Skin of body (tissue), 2 donors: Measurements from ENCODE around the gene KRT74. TPM values are rescaled to one million over a fixed set of nuclear protein-coding genes. Genes with fewer than 3 reads are reported as not detected.
A peak's percentile ranks its signal among the peaks of the same experiment; 100 is the strongest.

ENCODE experiments used
- DNase-seq: peaks from one replicate; lab custom pipeline; 2025; lab: John Stamatoyannopoulos, UW
- total RNA-seq: library from RNA; depleted of rRNA; stranded (reverse); fragments of >200 nt; gene quantifications from one replicate; pipeline ENCODE4 v1.2.3, GENCODE V29; 2014

The KRT74 gene
- total RNA-seq, 1 donor from 2014 or later: 133 TPM

DNA sequence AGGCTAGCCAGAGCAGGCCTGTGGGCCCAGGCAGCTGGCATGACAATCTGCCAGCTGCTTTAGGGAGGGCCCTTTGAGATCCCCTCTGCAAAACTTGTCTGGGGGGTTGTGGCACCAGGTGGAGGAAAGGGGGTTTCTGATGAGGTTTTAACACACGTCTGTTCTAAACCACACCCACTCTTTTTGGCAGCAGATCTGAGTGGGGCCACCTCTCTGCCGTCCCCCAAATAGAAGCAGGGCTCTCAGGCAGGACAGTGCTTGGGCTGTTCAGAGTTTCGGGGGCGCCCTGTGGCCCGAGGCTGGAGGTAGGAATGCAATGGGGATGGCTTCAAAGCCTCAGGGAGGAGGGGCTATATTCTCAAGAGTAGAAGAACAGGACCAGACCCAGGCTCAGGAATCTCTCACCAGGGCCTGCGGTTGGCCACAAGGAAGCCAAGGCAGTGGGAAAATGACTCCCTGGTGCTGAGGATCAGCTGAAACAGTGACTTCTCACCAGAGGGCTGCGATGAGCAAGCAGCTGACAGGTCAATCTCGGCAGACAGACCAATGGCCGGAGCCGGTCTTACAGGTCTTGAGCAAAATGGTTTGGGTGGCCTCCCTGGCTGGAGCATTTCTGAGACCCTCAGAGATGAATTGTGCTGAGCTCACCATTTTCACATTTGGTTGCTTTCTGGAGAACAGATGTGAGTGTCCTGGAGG lies 51.9 kb downstream of the KRT74 start:
- DNase-seq: peak; percentile 33

DNA sequence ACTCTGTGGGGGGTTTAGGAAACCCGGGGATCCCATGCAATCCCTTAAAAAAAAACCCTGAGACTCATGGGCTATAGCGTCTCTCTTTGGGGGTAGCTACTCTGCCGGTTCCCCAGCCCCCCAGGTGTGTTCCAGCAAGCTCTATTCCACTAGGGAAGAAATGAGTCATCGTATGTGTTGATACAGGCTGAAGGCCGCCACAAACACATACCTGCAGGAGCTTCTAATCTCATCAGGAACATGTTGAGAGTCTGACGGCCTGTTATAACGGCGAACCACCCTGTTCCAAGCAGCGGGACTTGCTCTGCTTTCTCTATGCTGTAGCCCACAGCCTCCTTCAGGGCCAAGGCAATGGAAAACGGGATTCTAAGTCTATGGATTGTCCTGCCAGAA lies 52.5 kb downstream of the KRT74 start:
- DNase-seq: no peak

DNA sequence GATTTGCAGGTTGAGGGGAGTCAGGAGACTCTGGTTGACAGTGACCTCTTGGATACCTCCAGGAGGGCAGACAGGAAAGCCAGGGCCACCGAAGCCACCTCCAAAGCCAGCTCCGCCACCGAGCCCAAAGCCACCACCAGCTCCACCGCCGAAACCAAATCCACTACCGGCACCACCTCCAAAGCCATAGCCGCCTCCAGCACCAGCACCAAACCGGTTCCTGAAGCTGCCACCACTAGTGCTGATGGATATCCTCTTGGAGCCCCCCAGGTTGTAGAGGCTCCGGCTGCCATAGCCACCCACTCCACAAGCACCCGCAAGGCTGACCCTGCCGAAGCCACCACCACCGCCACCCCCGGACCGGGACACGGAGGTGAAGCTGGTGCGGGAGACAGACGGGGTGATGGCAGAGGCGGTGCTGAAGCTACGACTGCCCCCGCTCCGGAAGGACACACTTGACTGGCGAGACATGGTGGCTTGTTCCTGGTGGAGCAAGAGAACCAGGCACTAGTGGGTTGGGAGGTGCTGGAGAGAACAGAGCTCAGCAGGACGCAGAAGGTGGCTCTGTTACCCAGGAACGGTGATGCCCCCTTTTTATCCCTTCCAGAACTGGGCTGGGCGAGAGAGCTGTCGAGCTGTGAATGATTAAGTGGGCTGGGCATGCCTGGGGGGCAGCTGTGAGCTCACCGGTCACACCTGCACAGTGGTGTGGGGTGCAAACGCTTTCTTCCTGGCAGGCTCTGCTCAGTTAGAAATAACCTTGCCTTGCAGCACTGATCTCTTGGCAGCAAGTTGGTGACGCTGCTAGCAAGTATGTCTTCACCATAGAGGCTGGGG lies 53.6 kb downstream of the KRT74 start, which contains the start of gene KRT5:
TSS of gene KRT5 (minus strand) at position 569 of the 837 bp plus-strand sequence. CDS start at position 471, 98 bp downstream.
- DNase-seq: peak; percentile 13

DNA sequence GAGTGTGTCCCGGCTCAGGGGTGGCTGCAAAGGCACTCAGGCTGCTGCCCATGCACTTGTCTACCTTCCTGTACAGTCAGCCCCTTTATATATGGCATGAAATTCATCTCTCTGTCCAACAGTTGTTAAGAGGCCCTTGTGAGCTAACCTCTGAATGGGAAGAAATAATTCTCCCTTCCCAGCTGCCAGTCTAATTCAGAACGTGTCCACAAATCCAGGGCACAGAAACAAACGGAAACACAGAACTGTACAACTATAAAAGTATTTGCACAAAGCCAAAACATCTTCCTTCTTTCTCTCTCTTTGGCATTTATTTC lies 54.3 kb downstream of the KRT74 start:
- no peak for DNase-seq

DNA sequence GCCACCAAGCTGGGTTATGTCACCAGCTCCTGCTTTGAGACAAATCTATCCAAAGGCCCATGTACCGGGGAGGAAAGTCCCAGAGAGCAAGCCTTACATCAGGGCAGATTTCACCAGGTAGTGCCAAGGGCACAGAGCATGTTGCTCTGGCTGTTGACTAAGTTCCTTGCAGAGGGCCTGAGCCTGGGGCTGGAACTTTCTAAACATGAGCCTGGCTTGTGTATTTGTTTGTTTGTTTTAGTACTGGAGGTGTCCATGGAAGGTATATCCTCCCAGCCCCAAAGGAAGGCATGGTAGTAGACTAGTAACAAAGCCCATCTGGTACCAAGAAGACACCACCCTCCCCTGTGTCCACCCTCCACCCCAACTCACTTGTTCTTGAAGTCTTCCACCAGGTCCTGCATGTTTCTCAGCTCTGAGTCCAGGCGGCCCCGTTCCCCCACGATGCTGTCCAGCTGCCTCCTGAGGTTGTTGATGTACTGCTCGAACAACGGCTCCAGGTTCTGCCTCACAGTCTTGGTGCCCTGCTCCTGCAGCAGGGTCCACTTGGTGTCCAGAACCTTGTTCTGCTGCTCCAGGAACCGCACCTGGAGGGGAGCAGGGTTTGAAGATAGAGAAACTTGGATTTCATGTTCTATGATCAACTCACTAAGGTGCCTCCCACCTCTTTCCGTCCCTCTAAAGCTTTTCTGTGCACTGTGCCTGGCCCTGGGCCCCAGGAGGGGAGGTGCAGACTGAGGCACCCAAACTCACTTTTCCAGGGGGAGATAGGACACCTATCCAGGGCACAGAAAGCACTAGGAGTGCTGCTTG lies 54.9 kb downstream of the KRT74 start:
- DNase-seq: no peak

DNA sequence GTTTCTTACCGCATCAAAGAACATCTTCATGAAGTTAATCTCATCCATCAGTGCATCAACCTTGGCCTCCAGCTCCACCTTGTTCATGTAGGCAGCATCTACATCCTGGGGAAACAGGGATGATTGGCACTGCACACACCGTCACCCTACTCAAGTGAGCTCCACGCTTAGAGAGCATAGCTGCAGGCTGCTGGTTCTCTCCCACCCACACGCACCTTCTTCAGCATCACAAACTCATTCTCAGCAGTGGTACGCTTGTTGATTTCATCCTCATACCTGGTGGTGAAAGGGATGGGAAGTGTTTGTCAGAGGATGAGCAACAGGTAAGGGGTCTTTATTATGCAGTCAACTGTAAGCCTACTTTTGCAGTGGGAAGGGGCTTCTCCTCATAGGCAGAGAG lies 55.8 kb downstream of the KRT74 start:
- DNase-seq: no peak

DNA sequence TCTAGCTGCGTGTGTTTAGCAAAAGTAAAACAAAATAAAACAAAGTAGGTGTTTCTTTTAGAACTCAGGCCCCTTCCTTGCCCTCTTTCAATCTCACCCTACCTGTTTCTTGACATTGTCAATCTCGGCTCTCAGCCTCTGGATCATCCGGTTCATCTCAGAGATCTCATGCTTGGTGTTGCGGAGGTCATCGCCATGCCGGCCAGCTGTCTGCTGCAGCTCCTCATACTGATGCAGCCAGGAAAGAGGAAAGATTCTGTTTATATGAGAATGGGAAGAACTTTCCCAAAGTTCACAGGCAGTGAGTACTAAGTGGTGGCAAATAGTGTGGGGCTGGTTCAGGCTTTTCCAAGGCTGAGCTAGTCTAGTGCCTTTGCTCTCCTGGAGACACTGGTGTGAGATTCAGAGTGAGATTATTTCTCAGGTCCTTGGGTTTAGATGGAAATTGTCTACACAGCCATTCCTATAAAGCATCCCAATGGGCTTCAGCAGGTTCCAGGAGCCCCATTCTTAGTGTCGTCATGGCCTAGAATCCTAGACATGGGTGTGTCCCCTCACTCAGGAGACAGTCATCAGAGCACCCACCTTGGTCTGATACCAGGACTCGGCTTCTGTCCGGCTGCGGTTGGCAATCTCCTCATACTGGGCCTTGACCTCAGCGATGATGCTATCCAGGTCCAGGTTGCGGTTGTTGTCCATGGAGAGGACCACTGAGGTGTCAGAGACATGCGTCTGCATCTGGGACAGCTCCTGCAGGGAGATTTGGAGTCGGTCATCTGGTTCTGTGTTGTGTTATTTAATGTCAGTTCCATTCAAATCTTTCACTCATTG lies 56.4 kb downstream of the KRT74 start:
- DNase-seq: no peak

DNA sequence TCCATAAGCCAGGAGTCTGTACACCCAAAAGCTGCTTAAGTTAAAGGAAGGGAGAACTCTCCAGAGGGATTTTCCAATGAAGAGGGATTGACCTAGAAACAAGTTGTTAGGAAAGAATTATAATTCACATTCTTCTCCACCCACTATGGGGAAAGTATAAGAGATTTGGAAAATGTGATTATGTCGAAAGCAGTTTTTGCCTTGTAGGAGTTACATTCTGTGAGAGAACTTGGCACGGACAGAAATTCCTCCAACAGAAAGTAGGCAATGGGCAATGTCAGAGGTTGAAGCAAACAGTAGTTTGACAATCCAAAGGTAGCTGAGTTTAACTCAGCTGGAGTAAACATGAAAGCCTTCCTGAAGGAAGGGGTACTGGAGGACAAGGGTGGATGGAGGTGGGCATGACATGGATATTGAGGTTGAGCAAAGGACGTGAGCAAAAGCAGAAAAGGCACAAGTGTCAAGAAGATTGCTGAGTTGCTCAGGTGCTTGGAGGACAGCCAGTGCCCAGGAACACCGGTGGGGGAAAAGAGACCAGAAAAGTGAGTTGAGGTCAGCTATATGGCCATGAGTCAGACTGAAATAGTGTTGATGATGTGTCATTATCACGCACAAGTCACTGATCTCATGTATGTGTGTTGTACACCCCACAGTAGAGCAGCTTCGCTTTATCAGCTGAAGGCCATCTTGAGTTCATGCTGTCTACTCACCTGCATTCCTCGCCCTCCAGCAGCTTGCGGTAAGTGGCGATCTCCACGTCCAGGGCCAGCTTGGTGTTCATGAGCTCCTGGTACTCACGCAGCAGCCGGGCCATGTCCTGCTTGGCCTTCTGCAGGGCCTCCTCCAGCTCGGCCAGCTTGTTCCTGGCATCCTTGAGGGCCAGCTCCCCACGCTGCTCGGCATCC lies 57.5 kb downstream of the KRT74 start:
- no peak for DNase-seq

Other genes starting within 250 kb of the KRT74 start
- 98.6 TPM for gene KRT85, start 206.4 kb downstream of the KRT74 start, total RNA-seq
- gene KRT84, start 188.2 kb downstream of the KRT74 start, total RNA-seq: 0.10 TPM
- 15.8 TPM for gene KRT82, start 167.5 kb downstream of the KRT74 start, total RNA-seq
- 84.8 TPM for gene KRT75, start 139.5 kb downstream of the KRT74 start, total RNA-seq
- 204 TPM for gene KRT6B, start 121.7 kb downstream of the KRT74 start, total RNA-seq
- gene KRT6C, start 100.0 kb downstream of the KRT74 start, total RNA-seq: 3.5 TPM
- gene KRT6A, start 80.6 kb downstream of the KRT74 start, total RNA-seq: 333 TPM
- 1,515 TPM for gene KRT5, start 53.4 kb downstream of the KRT74 start, total RNA-seq
- 454 TPM for gene KRT71, start 20.7 kb downstream of the KRT74 start, total RNA-seq
- 12.0 TPM for gene KRT72, start 27.6 kb upstream of the KRT74 start, total RNA-seq
- gene KRT73, start 44.7 kb upstream of the KRT74 start, total RNA-seq: 22.2 TPM
- gene KRT2, start 78.4 kb upstream of the KRT74 start, total RNA-seq: 12.1 TPM
- 791 TPM for gene KRT1, start 106.6 kb upstream of the KRT74 start, total RNA-seq
- gene KRT77, start 129.7 kb upstream of the KRT74 start, total RNA-seq: 110 TPM
- gene KRT76, start 203.5 kb upstream of the KRT74 start, total RNA-seq: not detected
- gene KRT3, start 222.3 kb upstream of the KRT74 start, total RNA-seq: 0.10 TPM
- 0.99 TPM for gene KRT4, start 240.3 kb upstream of the KRT74 start, total RNA-seq